Measurements from ENCODE around the gene ABLIM1.

ABLIM1 gene

GRCh38 chr10:114645706-114646105 lies 12.4 kb downstream of the ABLIM1 start:
- DNase-seq: no peak

- no peak for DNase-seq
These were observed 14.9 kb downstream of the ABLIM1 start for GRCh38 chr10:114643158-114643557.

DNA sequence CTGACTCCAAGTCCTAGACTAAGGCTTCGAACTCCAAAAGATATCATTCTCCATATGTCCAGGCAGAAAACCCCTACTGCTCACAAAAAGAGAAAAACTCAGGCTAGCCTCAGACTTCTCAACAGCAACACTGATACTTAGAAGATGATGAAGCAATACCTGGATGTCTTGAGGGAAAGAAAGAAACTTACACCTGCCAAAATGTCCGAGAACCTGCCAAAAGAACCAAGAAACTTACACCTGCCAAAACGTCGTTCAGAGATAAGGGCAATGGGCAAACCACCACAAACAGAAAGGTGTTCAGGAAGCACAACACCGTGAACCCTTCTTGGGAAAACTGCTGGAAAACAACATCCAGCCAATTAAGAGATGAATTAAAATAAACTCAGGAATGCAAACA lies 15.3 kb downstream of the ABLIM1 start:
- no peak for DNase-seq

DNA sequence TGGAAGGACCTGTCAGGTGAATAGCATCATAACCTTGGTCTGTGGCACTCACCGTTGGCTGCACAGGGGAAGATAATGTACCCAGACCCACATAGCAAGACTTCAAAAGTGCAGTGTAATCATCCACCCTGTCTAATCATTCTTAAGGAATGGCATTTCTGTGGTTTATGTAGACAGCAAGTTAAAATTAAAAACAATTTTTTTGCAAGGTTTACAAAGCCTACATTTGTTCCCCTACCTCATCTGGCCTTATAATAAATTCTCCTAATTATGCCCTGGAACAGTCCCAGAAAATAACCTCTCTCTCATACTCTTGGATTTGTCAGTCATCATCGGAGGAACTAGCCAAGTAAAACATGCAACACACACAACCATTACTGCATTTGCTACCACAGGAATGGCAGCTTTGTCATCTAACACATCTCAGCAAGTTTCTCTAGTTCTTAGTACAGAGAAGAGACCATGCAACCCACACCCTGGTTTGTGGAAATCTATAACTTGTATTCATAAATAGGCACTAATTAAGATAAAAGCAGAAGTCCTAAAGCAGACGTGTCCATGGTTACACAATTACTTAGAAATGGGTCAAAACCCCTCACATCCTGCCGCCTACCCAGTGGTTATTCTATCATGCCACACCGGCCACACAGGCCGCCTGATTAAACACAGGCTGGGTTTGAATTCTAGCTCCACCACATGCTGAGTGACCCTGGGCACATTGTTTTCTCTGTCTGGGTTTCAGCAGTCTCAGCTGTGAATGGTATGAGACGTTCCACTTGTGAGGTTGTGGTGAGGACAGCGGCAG lies 19.1 kb downstream of the ABLIM1 start:
- DNase-seq: no peak

DNA sequence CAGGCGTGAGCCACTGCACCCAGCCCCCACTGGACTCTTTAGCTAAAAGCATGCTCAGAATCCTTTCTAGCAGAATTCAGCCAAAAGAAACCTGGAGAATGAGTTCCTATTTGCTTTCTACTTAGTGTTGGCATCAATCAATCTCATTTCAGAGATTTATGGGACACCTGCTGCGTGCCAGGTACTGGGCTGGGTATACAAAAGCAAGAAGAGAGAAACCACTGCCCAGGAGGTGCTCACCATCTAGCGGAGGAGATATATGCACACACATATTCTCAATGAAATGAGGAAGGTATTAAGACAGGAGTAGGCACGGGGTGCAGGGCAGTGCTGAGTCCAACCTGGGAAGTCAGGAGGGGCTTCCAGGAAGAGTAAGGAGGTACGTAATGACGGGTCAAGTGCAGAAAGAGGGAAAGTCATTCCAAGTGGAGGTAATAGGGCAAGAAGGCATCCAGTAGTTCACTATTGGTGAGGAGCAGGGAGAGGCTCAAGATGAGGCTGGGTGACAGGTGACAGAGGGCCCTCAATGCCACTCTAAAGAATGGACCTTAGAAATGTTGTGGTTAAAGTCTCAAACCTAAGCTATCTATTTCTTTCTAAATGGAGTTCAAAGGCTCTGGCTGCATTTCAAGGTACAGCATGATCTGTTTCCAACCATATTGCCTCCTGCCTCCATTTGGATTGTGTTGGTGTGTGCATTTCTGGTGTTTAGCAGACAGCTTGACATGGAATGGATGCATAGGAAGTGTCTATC lies 22.1 kb downstream of the ABLIM1 start:
- DNase-seq: no peak

DNA sequence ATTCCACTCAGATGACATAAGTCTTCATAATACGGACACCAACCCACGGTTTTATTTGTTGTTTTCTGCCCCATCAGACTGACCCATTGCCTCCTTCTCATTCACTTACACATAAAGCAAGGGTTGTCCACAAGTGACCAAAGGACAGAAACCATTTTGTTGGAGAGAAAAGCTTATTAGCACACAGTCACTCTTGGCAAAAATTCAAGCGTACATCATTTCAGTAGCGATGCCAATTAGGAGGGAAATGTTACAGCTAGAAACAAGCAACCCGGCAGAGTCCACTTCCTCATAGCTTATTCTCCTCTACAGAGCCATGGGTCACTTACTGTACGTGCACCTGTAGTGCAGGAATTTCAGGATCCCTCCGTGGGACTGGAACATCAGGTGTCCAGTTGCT lies 23.0 kb downstream of the ABLIM1 start:
- no peak for DNase-seq

- DNase-seq: no peak
These were observed 23.5 kb downstream of the ABLIM1 start for GRCh38 chr10:114634609-114634979.

DNA sequence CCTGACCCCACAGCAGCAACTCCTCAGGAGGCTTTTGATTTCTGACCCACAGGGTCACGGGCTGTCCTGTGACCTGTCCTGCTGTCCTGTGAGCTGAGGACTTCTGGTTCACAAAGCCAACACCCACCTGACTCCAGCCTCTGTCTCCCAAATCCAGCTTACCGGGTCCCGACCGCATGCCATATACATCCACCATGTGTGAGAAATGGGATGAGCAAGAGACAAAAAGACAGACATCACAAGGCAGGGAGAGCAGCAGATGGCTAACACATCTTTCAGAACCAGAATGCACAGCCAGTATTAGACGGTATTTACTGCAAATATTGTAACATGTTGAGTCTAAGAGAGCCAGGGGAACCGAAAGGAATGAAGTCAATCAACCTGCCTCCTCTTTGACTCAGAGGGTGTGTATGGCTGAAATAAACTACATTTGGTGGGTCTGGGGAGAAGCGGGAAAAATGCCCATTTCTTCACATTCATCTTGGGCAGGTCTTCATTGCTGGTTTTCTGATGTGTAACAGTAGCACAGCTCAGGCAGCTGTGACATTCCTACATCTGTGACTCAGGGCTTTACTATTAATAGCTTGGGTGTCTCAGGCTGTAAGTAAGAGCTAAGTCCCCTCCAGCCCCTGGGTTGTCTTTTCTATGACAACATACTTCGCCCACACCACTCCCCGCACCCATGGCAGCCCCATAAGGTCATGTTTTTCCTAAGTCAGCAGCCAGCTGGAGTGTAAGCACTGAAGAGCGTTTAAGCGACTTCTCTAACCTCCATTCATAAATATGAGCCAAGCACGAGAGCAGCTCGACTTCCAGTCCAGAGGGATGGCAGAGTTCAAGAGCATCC lies 25.0 kb downstream of the ABLIM1 start:
- no peak for DNase-seq

GRCh38 chr10:114631666-114632417 lies 26.2 kb downstream of the ABLIM1 start:
- no peak for DNase-seq

- DNase-seq: no peak
These were observed 26.9 kb downstream of the ABLIM1 start for GRCh38 chr10:114631090-114631665.

DNA sequence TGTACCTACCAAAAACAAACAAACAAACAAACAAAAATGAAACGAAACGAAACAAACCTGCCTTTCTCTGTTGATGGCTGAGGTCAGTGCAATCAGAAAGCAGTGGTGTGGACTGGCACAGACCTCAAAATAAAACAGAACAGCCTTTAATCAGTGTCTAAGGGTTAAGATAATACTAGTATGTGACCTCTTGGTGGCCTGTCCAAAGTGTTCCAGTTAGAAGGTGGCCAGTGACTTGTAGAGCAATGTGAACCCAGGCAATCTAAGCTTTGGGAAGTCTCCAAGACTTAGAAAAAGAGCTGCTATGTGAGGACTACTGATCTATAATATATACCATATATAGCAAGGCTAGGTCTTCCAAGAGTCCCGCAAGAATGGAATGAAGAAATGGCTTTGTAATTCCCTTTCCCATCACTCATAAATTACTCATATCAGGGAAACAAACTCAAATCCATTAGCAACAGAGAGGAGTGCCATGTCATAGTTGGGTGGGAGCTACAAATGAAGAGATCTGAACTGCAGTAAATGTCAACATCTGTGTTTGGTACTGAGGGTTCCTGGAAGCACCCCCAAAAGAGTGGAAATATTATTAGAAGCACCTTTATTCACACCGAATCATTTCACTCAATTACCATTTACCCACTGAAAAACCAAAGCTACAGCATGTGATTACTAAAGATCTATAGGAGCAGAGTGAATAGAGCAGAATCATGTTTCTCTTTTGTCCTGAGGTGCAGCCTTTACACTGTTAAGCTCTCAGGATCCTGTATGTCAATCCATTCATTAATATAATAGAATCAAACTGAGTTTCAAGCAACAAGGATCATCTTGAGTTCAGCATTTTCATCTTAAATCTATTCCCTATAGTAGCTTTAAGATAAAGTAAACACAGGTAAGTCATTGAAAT lies 28.0 kb downstream of the ABLIM1 start:
- DNase-seq: no peak

DNA sequence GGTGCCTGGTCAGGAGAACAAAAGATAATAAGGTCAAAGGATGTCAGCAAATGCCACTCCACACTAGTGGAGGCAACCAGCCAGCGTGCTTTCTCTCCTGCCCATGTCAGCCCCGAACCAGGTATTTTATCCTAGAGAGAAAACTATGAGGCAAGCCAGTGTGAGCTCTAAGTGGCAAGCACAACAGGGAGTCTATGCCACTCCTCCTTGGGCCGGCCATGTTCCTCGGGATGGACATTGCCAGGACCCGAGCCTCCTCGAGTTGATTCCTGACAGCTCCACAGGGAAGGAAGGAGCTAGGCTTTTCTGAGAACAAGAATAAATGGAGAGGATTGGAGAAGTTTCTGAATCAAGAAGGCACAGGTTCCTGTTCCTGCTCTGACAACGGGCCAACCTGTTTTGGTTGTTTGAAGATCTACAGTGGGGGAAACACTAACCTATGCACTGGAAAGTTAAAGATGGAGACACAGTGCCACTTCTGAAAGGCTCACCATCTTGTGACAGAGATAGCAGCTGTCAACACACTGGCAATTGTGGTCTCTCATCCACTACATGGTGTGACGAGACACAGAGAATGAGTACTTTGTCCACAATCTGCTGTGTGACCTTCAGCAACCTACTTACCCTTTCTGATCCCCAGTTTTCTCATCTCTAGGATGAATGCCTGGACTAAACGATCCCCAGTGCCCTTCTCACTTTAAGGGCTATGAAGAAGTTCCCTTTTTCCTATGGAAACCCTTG lies 28.8 kb downstream of the ABLIM1 start:
- DNase-seq: no peak

- no peak for DNase-seq
These were observed 30.0 kb downstream of the ABLIM1 start for GRCh38 chr10:114628106-114628505.

DNA sequence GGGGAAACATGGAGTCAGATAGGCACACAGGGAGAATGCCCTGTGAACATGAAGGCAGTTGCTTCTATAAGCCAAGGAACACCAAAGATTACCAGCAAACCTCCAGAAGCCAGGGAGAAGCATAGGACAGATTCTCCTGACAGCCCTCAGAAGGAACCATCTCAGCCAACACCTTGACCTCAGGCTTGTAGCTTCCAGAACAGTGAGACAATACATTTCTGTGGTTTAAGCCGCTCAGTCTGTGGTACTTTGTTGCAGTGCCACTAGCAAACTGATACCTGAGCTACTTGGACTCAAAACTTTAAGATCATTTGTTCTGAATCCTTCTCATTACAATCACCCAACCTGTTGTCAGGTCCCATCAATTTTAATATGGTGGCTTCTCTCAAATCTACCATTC lies 31.2 kb downstream of the ABLIM1 start:
- no peak for DNase-seq

DNA sequence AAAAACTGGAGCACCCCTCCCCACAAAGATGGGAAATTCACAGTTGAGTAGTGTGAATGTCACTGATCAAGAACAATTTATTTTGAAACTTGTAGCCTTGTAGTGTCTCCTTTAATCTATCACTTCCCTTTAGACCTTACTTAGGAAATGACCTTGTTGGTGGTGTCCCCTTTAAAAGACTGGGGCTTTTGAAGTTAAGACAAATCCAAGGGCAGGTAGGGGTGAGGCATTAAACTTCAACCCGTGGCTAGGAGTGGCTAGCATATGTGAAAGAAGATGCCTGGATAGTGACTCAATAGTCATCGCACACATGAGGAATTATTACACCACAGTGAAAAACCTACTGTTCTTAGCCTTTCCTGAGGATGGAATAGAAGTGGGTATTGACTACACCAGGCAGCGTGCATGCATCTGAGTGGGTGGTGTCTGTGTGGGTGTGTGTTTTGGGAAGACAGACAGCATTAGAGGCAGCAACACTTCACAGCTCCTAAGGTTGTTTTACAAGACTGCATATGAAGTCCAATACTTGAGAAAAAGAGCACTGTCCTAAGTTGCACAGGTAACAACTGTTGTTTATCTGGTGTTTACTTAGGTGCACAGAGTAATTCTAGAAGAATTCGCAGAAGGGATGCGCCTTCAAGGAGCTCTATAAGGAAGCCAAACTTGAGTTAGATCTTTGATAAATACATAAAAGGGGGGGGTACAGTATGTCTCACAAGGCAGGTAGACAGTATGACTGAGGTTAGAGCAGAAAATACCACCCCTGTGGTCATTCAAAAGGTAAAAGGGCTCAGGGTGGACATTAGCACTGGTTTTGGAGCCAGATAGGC lies 32.9 kb downstream of the ABLIM1 start:
- DNase-seq: no peak

DNA sequence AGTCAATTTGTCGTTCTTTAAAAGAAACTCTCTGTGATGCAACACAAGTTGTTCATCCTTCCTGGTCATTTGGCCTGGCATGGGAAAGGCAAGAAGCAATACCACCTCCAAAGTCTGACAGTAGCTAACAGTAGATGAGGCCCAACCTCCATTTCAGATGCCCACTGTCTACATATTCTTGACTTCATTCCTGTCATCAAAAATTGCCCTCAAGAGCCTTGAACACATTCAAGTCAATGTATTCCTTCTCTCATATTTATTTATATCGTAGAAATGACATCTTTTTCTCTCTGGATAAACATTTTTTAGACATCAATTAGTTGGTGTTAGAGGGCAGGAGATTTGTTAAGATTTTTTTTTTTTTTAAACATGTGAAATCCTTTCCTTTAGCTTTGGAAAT lies 33.7 kb downstream of the ABLIM1 start:
- no peak for DNase-seq

DNA sequence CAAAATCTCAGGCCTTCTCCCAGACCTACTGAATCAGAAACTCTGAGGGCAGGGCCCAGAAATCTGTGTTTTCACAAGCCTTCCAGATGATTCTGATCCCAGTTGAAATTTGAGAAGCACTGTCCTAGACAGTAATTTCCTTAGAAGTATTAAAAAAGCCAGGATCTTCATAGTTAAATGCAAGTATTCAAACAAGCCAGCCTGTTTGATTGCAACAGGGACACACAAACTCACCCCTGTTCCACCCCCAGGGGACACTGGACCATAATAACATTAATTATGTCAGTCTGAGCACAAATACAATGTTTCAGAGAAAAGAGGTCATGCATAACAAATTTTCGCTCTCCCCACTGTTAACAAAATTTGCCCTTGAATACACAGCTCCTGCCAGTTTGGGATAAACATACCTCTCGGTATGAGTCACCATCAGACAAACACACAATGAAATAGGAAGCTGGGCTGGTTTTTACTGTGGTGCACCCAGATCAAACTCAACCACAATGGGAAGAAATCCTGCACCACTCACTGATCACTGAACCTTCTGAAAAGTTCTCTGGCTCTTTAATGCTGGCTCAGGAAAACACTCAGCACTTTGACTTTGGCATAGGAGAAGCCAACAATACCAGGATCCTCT lies 34.3 kb downstream of the ABLIM1 start:
- peak; percentile 9 for DNase-seq

- DNase-seq: no peak
These were observed 34.9 kb downstream of the ABLIM1 start for GRCh38 chr10:114623155-114623554.

GRCh38 chr10:114618722-114619121 lies 39.4 kb downstream of the ABLIM1 start:
- DNase-seq: no peak
